Measurements from ENCODE around the gene CCDC68. TPM values are rescaled to one million over a fixed set of nuclear protein-coding genes. Genes with fewer than 3 reads are reported as not detected.

The CCDC68 gene
- total RNA-seq, 1 experiment from 2014 or later, result 6.6 TPM

DNA sequence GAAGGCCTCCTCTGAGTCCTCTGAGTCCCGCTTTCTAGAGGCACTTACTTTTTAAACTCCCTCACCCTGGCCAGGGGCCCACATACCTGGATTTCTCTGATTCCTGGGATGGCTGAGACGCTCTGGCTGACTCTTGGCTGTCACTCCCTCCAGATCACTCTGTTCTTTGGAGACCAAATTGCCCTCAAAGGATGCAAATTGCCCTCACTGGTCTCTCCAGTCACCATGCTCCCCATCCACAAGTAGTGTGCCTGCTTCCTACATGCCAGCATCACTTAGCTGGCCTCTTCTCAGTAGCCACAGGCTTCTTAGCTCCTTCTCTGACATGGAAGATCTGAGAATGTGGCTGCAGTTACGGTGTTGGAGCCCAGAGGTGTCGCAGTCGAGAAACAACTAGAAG lies 41.3 kb upstream of the CCDC68 start:
- DNase-seq (ENCODE audit: low read depth, low spot score) (no peak), ATAC-seq (no peak)
- BruUV-seq (replicated peaks), result no TSS peak
- TF ChIP-seq ZBTB33 (IDR thresholded peaks at IDR 0.05; ENCODE audit: extremely low read depth, insufficient replicate concordance, low read length) (no peak), FOSL1 (IDR thresholded peaks at IDR 0.05; ENCODE audit: low read depth) (no peak), POLR2A (IDR thresholded peaks at IDR 0.05; ENCODE audit: borderline replicate concordance, extremely low read depth, insufficient read depth, insufficient read length) (no peak), SIN3A (IDR thresholded peaks at IDR 0.05; ENCODE audit: low read depth) (no peak), JUND (IDR thresholded peaks at IDR 0.05) (no peak), TCF7L2 (IDR thresholded peaks at IDR 0.05; ENCODE audit: borderline replicate concordance, extremely low read depth, insufficient read depth, insufficient read length) (no peak), RAD21 (IDR thresholded peaks at IDR 0.05; ENCODE audit: low read depth) (no peak), CEBPB (IDR thresholded peaks at IDR 0.05; ENCODE audit: low read depth) (no peak), CBX3 (IDR thresholded peaks at IDR 0.05; ENCODE audit: low read depth) (no peak), EZH2phosphoT487 (IDR thresholded peaks at IDR 0.05; ENCODE audit: borderline replicate concordance) (no peak), SRF (IDR thresholded peaks at IDR 0.05; ENCODE audit: low read depth) (no peak), SP1 (IDR thresholded peaks at IDR 0.05; ENCODE audit: low read depth) (no peak), YY1 (IDR thresholded peaks at IDR 0.05; ENCODE audit: extremely low read depth, insufficient replicate concordance, low read depth, low read length) (no peak)
- no peak overlapping the region for H3K4me2 ChIP-seq (ENCODE audit: low read length)
- ChIA-PET RAD21 (ENCODE audit: low non-redundant PET in 1 of 2, low total read pairs in 2 of 2, uncharacterized antibody in 2 of 2, unreplicated experiment in 2 of 2) (no interaction called here), POLR2A (no interaction called here), CTCF (no interaction called here)
- no peaks in the 10 kb centered on the region for H3K36me3 ChIP-seq (ENCODE audit: control insufficient read depth in 1 of 2, insufficient read depth in 2 of 2, low read length in 2 of 2)
- no peaks in the 10 kb centered on the region for H3K9me3 ChIP-seq (ENCODE audit: control insufficient read depth in 1 of 2, insufficient read depth in 1 of 2, low read depth in 1 of 2, low read length in 2 of 2)
- H3K9me2 ChIP-seq (ENCODE audit: insufficient read depth), result no peaks in the 10 kb centered on the region
- no peaks in the 10 kb centered on the region for H4K20me1 ChIP-seq (ENCODE audit: insufficient read depth)
- H3K27ac ChIP-seq (ENCODE audit: low read depth, low read length), result no peak overlapping the region
- intact Hi-C loops (cut with micrococcal nuclease), result no loop called here
- no peaks in the 10 kb centered on the region for H3K27me3 ChIP-seq (ENCODE audit: insufficient read depth, low read length)
- no peak overlapping the region for H3K4me3 ChIP-seq (replicated peaks in 1 of 2; ENCODE audit: low read depth in 1 of 2, low read length in 2 of 2)
- no peak overlapping the region for H2AFZ ChIP-seq (ENCODE audit: low read depth, low read length, poor library complexity, severe bottlenecking)
- no peak overlapping the region for H3K9ac ChIP-seq (ENCODE audit: low read length)
- H3K79me2 ChIP-seq (ENCODE audit: insufficient read depth, low read length), result no peaks in the 10 kb centered on the region
- H3K4me1 ChIP-seq (ENCODE audit: control insufficient read depth in 1 of 2, insufficient read depth in 2 of 2, low read length in 2 of 2), result no peaks in the 10 kb centered on the region

All from HCT116 (cell line).